Neural cell (in vitro differentiated cells): Measurements from ENCODE around the gene TSPAN18. TPM values are rescaled to one million over a fixed set of nuclear protein-coding genes. Genes with fewer than 3 reads are reported as not detected.

Source experiments
- H2AFZ ChIP-seq: fragments of 200-600, 300-800 bp; sonication (generic), shearing (Covaris generic); 2 replicates; pipeline ENCODE4 v1.6.0; 2014; ENCODE audit warnings: low read depth, mild to moderate bottlenecking, antibody characterized with exemption, low read length, moderate library complexity
- H3F3A ChIP-seq: fragments of 200-600 bp; shearing (Covaris generic); 2 replicates; pipeline ENCODE4 v1.6.1; 2016; ENCODE audit warnings: mild to moderate bottlenecking, moderate library complexity, mixed read lengths, antibody characterized with exemption, low read length; ENCODE audit not compliant: insufficient read depth, poor library complexity, severe bottlenecking
- H3K27ac ChIP-seq: fragments of 200-600, 300-800 bp; sonication (generic), shearing (Covaris generic); 2 replicates; pipeline ENCODE4 v1.5.1; 2014; ENCODE audit warnings: mild to moderate bottlenecking, low read length, moderate library complexity
- H3K27me3 ChIP-seq: fragments of 300-800, 200-600 bp; sonication (generic), shearing (Covaris generic); 2 replicates; pipeline ENCODE4 v1.6.0; 2014; ENCODE audit warnings: mild to moderate bottlenecking, low read depth, low read length, moderate library complexity; ENCODE audit not compliant: insufficient read depth
- H3K36me3 ChIP-seq: fragments of 300-800, 200-600 bp; sonication (generic), shearing (Covaris generic); 2 replicates; pipeline ENCODE4 v1.5.1; 2014; ENCODE audit warnings: mild to moderate bottlenecking, antibody characterized with exemption, low read length, moderate library complexity; ENCODE audit not compliant: insufficient read depth
- H3K4me2 ChIP-seq: fragments of 300-800, 200-600 bp; sonication (generic), shearing (Covaris generic); 2 replicates; pipeline ENCODE4 v1.6.0; 2014; ENCODE audit warnings: mild to moderate bottlenecking, low read length
- H3K4me3 ChIP-seq: fragments of 300-800, 200-600 bp; sonication (generic), shearing (Covaris generic); 2 replicates; pipeline ENCODE4 v1.5.1; 2014; ENCODE audit warnings: mild to moderate bottlenecking, low read length, moderate library complexity
- H3K79me2 ChIP-seq: fragments of 200-600 bp; shearing (Covaris generic); replicated peaks from 2 replicates; pipeline ENCODE4 v1.6.0; 2014; ENCODE audit warnings: mild to moderate bottlenecking, low read length, moderate library complexity; ENCODE audit not compliant: insufficient read depth
- H3K9ac ChIP-seq: fragments of 300-800, 200-600 bp; sonication (generic), shearing (Covaris generic); 2 replicates; pipeline ENCODE4 v1.6.1; 2016; ENCODE audit warnings: mild to moderate bottlenecking, low read length, mixed read lengths
- H3K9me2 ChIP-seq: fragments of 200-600 bp; shearing (Covaris generic); 2 replicates; pipeline ENCODE4 v1.6.1; 2016; ENCODE audit warnings: mild to moderate bottlenecking, low read length, mixed read lengths; ENCODE audit not compliant: insufficient read depth
- H3K9me3 ChIP-seq: fragments of 200-600, 300-800 bp; sonication (generic), shearing (Covaris generic); 2 replicates; pipeline ENCODE4 v1.6.1; 2016; ENCODE audit warnings: mild to moderate bottlenecking, mixed run types, low read length, moderate library complexity, mixed read lengths
- H4K20me1 ChIP-seq: fragments of 200-600 bp; shearing (Covaris generic); 2 replicates; pipeline ENCODE4 v1.6.1; 2016; ENCODE audit warnings: mild to moderate bottlenecking, mixed run types; ENCODE audit not compliant: insufficient read depth
- CTCF ChIP-seq: fragments of 450-650 bp; IDR thresholded peaks from 2 replicates; pipeline ENCODE4 v1.5.1; 2014; ENCODE audit warnings: antibody characterized with exemption, mild to moderate bottlenecking, moderate library complexity; ENCODE audit not compliant: poor library complexity, severe bottlenecking
- EP300 ChIP-seq: fragments of 450-650 bp; conservative IDR thresholded peaks from 2 replicates; pipeline ENCODE4 v1.6.1; 2014; ENCODE audit warnings: antibody characterized with exemption, mild to moderate bottlenecking, moderate library complexity; ENCODE audit not compliant: poor library complexity, severe bottlenecking
- EZH2 ChIP-seq: fragments of 200-600, 300-800 bp; shearing (Covaris generic), sonication (generic); IDR thresholded peaks from 2 replicates; pipeline ENCODE4 v1.6.1; 2014; ENCODE audit warnings: antibody characterized with exemption, low read length, borderline replicate concordance, mild to moderate bottlenecking; ENCODE audit not compliant: insufficient read depth, poor library complexity, severe bottlenecking
- MXI1 ChIP-seq: fragments of 450-650 bp; conservative IDR thresholded peaks from 2 replicates; pipeline ENCODE4 v1.6.1; 2014; ENCODE audit warnings: antibody characterized with exemption, mild to moderate bottlenecking; ENCODE audit not compliant: poor library complexity, severe bottlenecking
- POLR2AphosphoS5 ChIP-seq: IDR thresholded peaks from 2 replicates; pipeline ENCODE4 v1.6.1; 2012
- RAD21 ChIP-seq: fragments of 450-650 bp; conservative IDR thresholded peaks from 2 replicates; pipeline ENCODE4 v1.6.1; 2014; ENCODE audit warnings: antibody characterized with exemption, mild to moderate bottlenecking, moderate library complexity
- REST ChIP-seq: IDR thresholded peaks from 2 replicates; pipeline ENCODE4 v1.6.1; 2012; ENCODE audit warnings: borderline replicate concordance
- SMC3 ChIP-seq: fragments of 450-650 bp; conservative IDR thresholded peaks from 2 replicates; pipeline ENCODE4 v1.6.1; 2014; ENCODE audit warnings: antibody characterized with exemption, mild to moderate bottlenecking, moderate library complexity; ENCODE audit not compliant: poor library complexity
- TAF1 ChIP-seq: IDR thresholded peaks from 2 replicates; pipeline ENCODE4 v1.6.1; 2012; ENCODE audit warnings: low read depth
- polyA plus RNA-seq: library from polyadenylated mRNA; depleted of rRNA; stranded (reverse); fragments of >200 nt; gene quantifications from 2 replicates; pipeline ENCODE4 v1.2.3, GENCODE V29; 2014

Gene TSPAN18
- polyA plus RNA-seq, 1 donor from 2014 or later = 8.4 TPM

- no peaks in the 10 kb centered on the region for H3K36me3 ChIP-seq
- no peak overlapping the region for H3K4me3 ChIP-seq
- H2AFZ ChIP-seq = no peak overlapping the region
- no peaks in the 10 kb centered on the region for H4K20me1 ChIP-seq
- H3K9me2 ChIP-seq = no peaks in the 10 kb centered on the region
- no peak for TF ChIP-seq REST
- no peak for TF ChIP-seq CTCF
- no peak for TF ChIP-seq MXI1
- TF ChIP-seq POLR2AphosphoS5 = no peak
- no peak for TF ChIP-seq RAD21
- no peak for TF ChIP-seq TAF1
- no peak for TF ChIP-seq SMC3
- TF ChIP-seq EZH2 = no peak
- no peak for TF ChIP-seq EP300
- no peak overlapping the region for H3K27ac ChIP-seq
- H3F3A ChIP-seq = no peaks in the 10 kb centered on the region
- no peak overlapping the region for H3K9ac ChIP-seq
- H3K9me3 ChIP-seq = no peaks in the 10 kb centered on the region
- peaks cover 60% of the 10 kb centered on the region for H3K79me2 ChIP-seq
- H3K27me3 ChIP-seq = no peaks in the 10 kb centered on the region
- no peak overlapping the region for H3K4me2 ChIP-seq
These were observed 4.0 kb downstream of the TSPAN18 start for GRCh38 chr11:44730775-44731174.

GRCh38 chr11:44731685-44732430, 5.1 kb downstream of the TSPAN18 start:
- TF ChIP-seq REST (no peak), TAF1 (no peak), EP300 (no peak), CTCF (no peak), SMC3 (no peak), EZH2 (no peak), RAD21 (no peak), POLR2AphosphoS5 (no peak), MXI1 (no peak)
- Histone ChIP-seq H3K9me2 (no peaks in the 10 kb centered on the region), H3K27me3 (no peaks in the 10 kb centered on the region), H3F3A (no peaks in the 10 kb centered on the region), H4K20me1 (no peaks in the 10 kb centered on the region), H2AFZ (no peak overlapping the region), H3K4me3 (no peak overlapping the region), H3K4me2 (no peak overlapping the region), H3K27ac (no peak overlapping the region), H3K79me2 (peaks cover 66% of the 10 kb centered on the region), H3K36me3 (no peaks in the 10 kb centered on the region), H3K9me3 (no peaks in the 10 kb centered on the region), H3K9ac (no peak overlapping the region)
